IPS-18c (cell line): ENCODE data around the gene TEP1.
A peak's percentile ranks its signal among the peaks of the same experiment; 100 is the strongest.

ENCODE experiments used
- H3K4me3 ChIP-seq: 2 replicates; pipeline ENCODE4 v1.7.0; 2013; ENCODE audit warnings: low read depth, mild to moderate bottlenecking, low read length, moderate library complexity; ENCODE audit not compliant: insufficient read depth
- H3K9me3 ChIP-seq: one replicate; pipeline ENCODE4 v1.6.1; 2013; ENCODE audit warnings: mild to moderate bottlenecking, low read length, moderate library complexity; ENCODE audit not compliant: control insufficient read depth, insufficient read depth

Gene TEP1

DNA sequence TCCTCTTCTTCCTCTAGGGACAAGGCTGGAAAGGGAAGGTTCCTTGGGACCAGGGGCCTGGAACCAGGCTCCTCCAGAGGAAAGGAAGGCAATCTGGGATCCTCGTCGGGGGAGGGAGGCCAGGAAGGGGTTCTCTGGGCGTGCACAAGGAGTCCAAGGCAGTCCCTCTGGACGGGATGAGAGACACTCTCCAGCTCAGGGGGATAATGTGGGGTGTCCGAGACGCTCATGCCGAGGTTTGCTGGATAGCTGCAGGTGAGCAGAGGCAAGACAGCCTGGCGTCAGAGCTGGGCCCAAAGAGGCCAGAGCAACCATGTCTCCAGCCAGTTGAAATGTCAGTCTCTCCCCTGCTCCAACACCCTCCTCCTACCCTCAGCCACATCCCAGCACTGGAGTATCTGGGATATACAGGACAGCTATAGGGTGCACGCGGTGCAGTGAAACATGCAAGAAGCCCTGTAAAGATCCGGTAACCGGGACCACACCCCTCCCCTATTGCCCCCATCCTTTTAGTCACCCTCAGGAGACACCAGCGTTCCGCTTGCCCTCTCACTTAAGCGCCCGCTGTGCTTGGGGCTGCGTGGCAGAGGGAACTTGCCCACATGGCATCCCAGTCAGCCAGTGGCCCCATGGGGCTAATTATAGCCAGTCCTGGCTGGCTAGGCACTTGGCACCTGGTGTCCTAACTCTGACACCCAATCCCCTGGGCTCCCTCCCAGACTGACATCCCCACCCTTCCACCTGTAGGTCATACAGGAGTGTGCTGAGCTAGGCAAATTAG is 22.5 kb upstream of the TEP1 start, which contains the start of gene KLHL33:
KLHL33 (minus strand) TSS at position 585 of the 781 bp plus-strand sequence; CDS start at position 230, 355 bp downstream.
- H3K9me3 ChIP-seq = no peaks in the 10 kb centered on the region
- H3K4me3 ChIP-seq = peak within 1 kb of the TSS; percentile 16

DNA sequence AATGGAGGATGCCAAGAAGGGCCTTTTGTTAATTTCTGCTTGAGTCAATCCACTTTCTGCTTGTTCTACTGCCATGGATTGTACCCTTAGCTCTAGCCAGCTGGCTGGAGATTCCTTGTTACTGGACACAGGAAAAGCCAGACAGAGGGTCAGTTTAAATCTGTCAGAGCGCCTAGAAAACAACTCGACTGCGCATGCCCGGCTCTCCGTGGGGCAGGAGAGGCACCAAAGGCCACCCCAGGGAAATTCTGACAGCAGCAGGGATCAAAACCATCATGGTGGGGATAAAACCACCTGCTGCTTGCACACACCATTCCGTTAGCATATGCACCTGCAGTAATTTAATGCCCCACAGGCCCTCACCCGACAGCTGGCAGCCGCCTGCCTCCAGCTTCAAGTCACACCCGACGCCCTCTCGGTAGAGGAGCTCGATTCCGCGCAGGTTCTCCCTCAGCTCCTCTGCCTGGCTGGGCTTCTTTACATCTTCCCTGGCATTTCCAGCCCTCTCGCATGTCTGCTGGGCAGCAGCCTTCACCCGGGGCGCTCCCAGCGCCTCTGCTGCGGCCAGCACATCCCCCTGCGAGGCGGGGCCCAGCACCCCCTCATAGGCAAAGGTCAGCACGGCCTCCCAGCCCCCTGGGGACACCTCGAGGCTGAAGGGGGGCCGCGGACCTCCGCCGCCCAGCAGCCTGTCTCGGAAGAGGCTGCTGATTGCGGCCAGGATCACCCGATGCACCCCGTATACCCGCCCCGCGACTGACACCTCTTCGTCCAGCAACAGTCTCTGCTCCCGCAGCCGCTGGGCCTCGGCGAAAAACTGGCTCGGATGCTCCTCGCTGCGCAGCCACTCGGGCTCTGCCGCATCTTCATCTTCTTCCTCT is 21.6 kb upstream of the TEP1 start:
- Histone ChIP-seq H3K4me3 (peak overlapping the region; percentile 16), H3K9me3 (no peaks in the 10 kb centered on the region)

- H3K4me3 ChIP-seq = no peak overlapping the region
Measured at GRCh38 chr14:20429801-20430669, 16.7 kb upstream of the TEP1 start.

DNA sequence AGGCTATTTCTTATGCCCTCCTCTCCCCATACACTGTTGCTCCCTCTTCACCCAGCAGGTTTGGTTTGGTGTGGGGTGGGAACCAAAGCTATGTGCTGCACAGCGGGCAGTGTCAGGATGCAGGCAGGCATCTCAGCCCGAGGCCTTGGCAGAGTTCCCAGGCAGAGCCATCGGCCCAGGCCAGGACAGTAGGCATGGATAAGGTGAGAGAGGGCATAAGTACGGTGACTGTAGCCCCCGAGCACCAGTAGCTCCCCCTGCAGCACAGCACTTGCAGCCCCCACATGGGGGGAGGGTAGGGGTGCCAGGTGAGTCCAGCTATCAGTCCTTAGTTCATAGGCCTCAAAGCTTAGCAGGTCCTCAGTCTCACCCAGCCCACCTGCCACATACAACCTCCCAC is 15.5 kb upstream of the TEP1 start:
- H3K9me3 ChIP-seq = peaks cover 2% of the 10 kb centered on the region

More at GRCh38 chr14:20429801-20430669, 16.7 kb upstream of the TEP1 start:
- H3K9me3 ChIP-seq = peaks cover 2% of the 10 kb centered on the region

DNA sequence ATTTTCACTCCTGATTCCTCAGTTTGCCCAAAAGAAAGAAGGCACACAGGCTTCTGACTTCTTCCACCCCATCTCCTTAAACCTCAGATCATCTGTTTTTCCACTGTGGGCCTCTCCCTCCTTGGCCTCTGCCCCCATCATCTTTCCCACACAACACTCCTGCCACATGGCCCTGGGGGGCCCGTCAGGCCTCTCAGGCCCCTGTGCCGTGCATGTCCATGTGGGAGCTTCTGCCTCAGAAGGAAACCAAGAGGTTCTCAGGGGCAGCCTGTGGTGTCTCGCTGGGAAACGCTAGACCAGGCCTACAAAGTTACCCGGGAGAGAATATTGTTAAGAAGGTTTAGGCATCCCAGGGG is 14.7 kb upstream of the TEP1 start:
- Histone ChIP-seq H3K4me3 (no peak overlapping the region), H3K9me3 (peaks cover 2% of the 10 kb centered on the region)

More for the DNA sequence above, 15.5 kb upstream of the TEP1 start:
- no peak overlapping the region for H3K4me3 ChIP-seq

DNA sequence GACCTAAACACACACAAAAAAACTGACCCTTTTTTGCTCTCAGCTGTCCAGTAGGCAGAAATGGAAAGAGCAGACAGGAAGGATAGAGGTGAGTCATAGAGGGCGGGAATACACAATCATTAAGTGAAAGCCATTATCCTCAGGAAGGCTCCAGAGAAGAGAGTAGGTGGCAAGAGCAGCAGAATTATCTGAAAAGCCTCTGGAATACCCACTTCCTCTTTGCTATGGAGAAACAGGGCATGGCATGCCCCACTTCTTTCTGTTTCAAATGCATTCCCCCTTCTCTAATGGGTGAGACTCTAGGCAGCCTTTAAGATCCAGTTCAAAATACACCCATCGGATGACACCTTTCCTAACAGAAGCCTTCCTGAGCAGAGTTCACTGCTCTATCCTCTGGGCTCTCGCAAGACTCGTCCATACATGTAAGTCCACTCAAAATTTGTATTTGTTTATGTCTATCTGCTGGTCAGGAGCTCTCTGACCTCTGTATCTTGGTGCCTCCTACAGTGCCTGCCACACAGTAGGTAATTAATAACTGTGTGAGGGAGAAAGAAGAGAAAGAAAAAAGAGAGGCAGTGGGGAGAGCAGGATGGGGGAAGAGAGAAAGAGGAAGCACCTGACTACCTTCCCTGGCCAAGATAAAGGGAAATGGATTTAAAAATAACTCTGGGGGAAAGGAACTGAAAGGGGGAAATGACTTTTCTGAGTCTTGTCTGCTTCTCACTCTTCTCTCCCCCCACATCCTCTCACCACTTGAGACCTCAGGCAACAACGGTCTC is 14.1 kb upstream of the TEP1 start:
- H3K9me3 ChIP-seq = peaks cover 2% of the 10 kb centered on the region
- H3K4me3 ChIP-seq = no peak overlapping the region

- Histone ChIP-seq H3K4me3 (no peak overlapping the region), H3K9me3 (peaks cover 2% of the 10 kb centered on the region)
Measured at GRCh38 chr14:20424851-20425250, 11.6 kb upstream of the TEP1 start.

- Histone ChIP-seq H3K4me3 (no peak overlapping the region), H3K9me3 (no peaks in the 10 kb centered on the region)
Measured at GRCh38 chr14:20422886-20423285, 9.6 kb upstream of the TEP1 start.

- no peaks in the 10 kb centered on the region for H3K9me3 ChIP-seq
- no peak overlapping the region for H3K4me3 ChIP-seq
Measured at GRCh38 chr14:20421267-20421666, 8.0 kb upstream of the TEP1 start.

- no peak overlapping the region for H3K4me3 ChIP-seq
- H3K9me3 ChIP-seq = no peaks in the 10 kb centered on the region
Measured at GRCh38 chr14:20419419-20419818, 6.1 kb upstream of the TEP1 start.

DNA sequence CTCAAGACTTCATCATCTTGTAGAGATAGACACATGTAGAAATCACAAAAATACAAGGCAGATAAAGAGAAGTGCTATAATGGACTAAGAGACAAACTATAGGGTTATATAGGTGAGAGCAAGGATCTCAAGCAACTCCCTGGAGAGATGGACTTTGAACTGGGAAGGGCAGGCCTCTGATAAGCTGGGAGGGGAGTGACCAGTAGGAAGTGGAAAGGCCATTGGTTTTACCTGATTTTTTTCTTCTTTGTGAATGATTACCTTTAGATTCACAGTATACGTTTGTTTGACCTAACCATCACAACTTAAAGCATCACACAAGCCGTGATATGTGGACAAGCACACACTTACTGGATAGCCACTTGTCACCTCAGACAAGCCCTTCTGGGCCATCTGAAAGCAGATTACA is 5.2 kb upstream of the TEP1 start:
- Histone ChIP-seq H3K4me3 (no peak overlapping the region), H3K9me3 (peaks cover 2% of the 10 kb centered on the region)

- peaks cover 2% of the 10 kb centered on the region for H3K9me3 ChIP-seq
- H3K4me3 ChIP-seq = no peak overlapping the region
Measured at GRCh38 chr14:20417250-20418186, 4.2 kb upstream of the TEP1 start.

GRCh38 chr14:20416223-20416622 is 2.9 kb upstream of the TEP1 start:
- H3K9me3 ChIP-seq = peaks cover 2% of the 10 kb centered on the region
- H3K4me3 ChIP-seq = no peak overlapping the region

DNA sequence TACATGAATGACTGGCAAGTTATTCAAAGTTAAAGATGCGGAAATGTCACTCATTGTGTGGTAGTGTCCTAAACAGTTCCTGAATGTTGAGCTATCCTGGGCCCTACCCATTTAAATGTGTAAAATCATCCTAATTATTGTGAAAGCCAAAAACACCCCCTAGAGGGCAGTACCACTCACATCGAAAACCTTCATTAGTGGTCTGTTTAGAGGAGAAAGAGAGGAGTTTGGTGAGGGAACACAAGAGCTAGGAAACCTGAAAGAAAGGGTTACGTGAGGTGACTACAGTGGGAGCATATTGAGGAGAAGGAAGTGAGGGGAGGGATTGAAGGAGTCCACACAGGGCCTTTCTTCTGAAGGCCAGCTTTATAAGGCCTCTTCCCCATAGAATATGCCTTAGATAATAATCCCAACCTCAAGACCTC is 2.5 kb upstream of the TEP1 start:
- H3K9me3 ChIP-seq = peaks cover 2% of the 10 kb centered on the region
- no peak overlapping the region for H3K4me3 ChIP-seq

DNA sequence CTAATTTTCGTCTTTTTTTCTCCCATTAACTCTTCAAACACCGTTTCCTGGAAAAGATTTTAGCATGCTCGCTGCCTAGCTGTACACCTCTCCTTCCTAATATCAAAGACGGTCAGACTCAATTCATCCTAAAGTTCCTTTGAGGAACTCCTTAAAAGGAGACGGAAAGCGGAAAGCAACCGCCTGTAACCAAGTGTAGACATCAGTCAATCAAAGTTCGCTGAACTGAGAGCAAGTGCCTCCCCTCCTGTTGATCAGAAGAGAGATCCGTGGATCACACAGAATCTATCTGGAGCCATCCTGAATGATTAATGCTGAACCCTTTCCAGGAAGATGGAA is 412 bp upstream of the TEP1 start:
- Histone ChIP-seq H3K9me3 (peaks cover 2% of the 10 kb centered on the region), H3K4me3 (peak overlapping the region; percentile 99)

DNA sequence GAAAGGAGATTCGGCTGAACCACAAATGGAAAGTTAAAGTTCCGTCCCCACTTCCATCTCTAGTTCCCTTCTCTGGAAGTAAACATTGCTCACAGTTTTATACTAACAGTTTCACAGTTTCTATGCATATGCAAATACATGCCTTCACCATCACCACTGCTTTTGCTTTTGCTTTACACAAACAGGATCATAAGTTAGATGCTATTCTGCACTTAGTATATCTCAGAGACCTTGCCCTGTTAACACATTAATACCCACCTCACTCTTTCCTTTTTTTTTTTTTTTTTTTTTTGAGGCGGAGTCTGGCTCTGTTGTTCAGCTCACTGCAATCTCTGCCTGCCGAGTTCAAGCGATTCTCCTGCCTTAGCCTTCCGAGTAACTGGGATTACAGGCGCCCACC is 890 bp downstream of the TEP1 start:
- peaks cover 2% of the 10 kb centered on the region for H3K9me3 ChIP-seq
- peak overlapping the region; percentile 99 for H3K4me3 ChIP-seq
